OCI-LY3 (cell line): ENCODE results near the gene ANKRD35.

Experiments
- CTCF ChIP-seq: fragments of 200-600, 300-600 bp; sonication (generic); IDR thresholded peaks from 2 replicates; pipeline ENCODE4 v1.5.1; 2014; ENCODE audit warnings: antibody characterized with exemption, low read length, low read depth
- EZH2phosphoT487 ChIP-seq: fragments of 200-600 bp; shearing (Covaris generic); IDR thresholded peaks from 2 replicates; pipeline ENCODE4 v1.6.1; 2018; ENCODE audit warnings: antibody characterized with exemption, mixed run types, low read depth

- TF ChIP-seq CTCF (no peak), EZH2phosphoT487 (no peak)
Observed at GRCh38 chr1:145823565-145824498, 61.8 kb downstream of the ANKRD35 start, which contains the start of the genes POLR3C and RNF115.
